CD14-positive monocyte (primary cell): ENCODE data around the gene TMEM26. TPM values are rescaled to one million over a fixed set of nuclear protein-coding genes. Genes with fewer than 3 reads are reported as not detected.
A peak's percentile ranks its signal among the peaks of the same experiment; 100 is the strongest.

Source experiments
- DNase-seq, 3 donors: peaks; one replicate each; pipeline ENCODE4 v3.0.0-alpha.2; 2011 to 2022
- H2AFZ ChIP-seq: 2 replicates; pipeline ENCODE4 v1.6.0; 2012; ENCODE audit warnings: mild to moderate bottlenecking, low read depth, low read length, inconsistent platforms; ENCODE audit not compliant: insufficient read depth, poor library complexity, severe bottlenecking
- H3K27ac ChIP-seq, 2 donors: 1 replicate in 1 of 2; 2 replicates in 1 of 2; pipeline ENCODE4 v1.5.1; 2012 to 2013; ENCODE audit warnings: low read length in 2 of 2, control low read depth in 1 of 2, inconsistent platforms in 1 of 2, low read depth in 1 of 2, mild to moderate bottlenecking in 1 of 2
- H3K27me3 ChIP-seq, 2 donors: one replicate each; pipeline versions ENCODE4 v1.6.0 to v1.6.1; 2011 to 2013; ENCODE audit warnings: low read length in 2 of 2; ENCODE audit not compliant: control insufficient read depth in 2 of 2, insufficient read depth in 2 of 2
- H3K36me3 ChIP-seq, 2 donors: replicated peaks in 1 of 2; 1 replicate in 1 of 2; 2 replicates in 1 of 2; pipeline versions ENCODE4 v1.5.1 to v1.6.1; 2012 to 2013; ENCODE audit warnings: low read length in 2 of 2, control low read depth in 1 of 2, inconsistent platforms in 1 of 2, mild to moderate bottlenecking in 1 of 2; ENCODE audit not compliant: insufficient read depth in 2 of 2, control insufficient read depth in 1 of 2
- H3K4me1 ChIP-seq, 2 donors: 1 replicate in 1 of 2; 2 replicates in 1 of 2; pipeline versions ENCODE4 v1.5.1 to v1.6.1; 2012 to 2013; ENCODE audit warnings: low read length in 2 of 2, control low read depth in 1 of 2, inconsistent platforms in 1 of 2, mild to moderate bottlenecking in 1 of 2, moderate library complexity in 1 of 2; ENCODE audit not compliant: insufficient read depth in 2 of 2, control insufficient read depth in 1 of 2
- H3K4me2 ChIP-seq: replicated peaks from 2 replicates; pipeline ENCODE3; 2012; ENCODE audit warnings: low read length, moderate library complexity, mild to moderate bottlenecking; ENCODE audit not compliant: poor library complexity, severe bottlenecking; ENCODE audit errors: extremely low read depth
- H3K4me3 ChIP-seq, 3 experiments: fragments of 200-600 bp in 1 of 3; sonication (generic) in 1 of 3; replicated peaks in 1 of 3; 1 replicate in 2 of 3; 2 replicates in 1 of 3; pipeline ENCODE4 v1.5.1; 2011 to 2013; ENCODE audit warnings: low read length in 3 of 3, mild to moderate bottlenecking in 3 of 3, control low read depth in 2 of 3, low read depth in 2 of 3, inconsistent platforms in 1 of 3, moderate library complexity in 1 of 3
- H3K79me2 ChIP-seq: 2 replicates; pipeline ENCODE4 v1.6.0; 2012; ENCODE audit warnings: mild to moderate bottlenecking, control low read depth, inconsistent platforms, low read length, moderate library complexity; ENCODE audit not compliant: insufficient read depth
- H3K9ac ChIP-seq: 2 replicates; pipeline ENCODE4 v1.6.0; 2017; ENCODE audit warnings: low read length, mild to moderate bottlenecking; ENCODE audit not compliant: insufficient read depth, poor library complexity, severe bottlenecking
- H3K9me3 ChIP-seq, 2 donors: replicated peaks in 1 of 2; 1 replicate in 1 of 2; 2 replicates in 1 of 2; pipeline versions ENCODE4 v1.5.1 to v1.6.1; 2012 to 2013; ENCODE audit warnings: low read length in 2 of 2, control low read depth in 1 of 2; ENCODE audit not compliant: control insufficient read depth in 1 of 2, insufficient read depth in 1 of 2
- H4K20me1 ChIP-seq: 2 replicates; pipeline ENCODE4 v1.6.0; 2012; ENCODE audit warnings: mild to moderate bottlenecking, low read length, control low read depth, moderate library complexity; ENCODE audit not compliant: insufficient read depth
- H3K27ac Mint-ChIP-seq, 7 donors: one replicate each; pipeline ENCODE4 v1.8.0; 2020; ENCODE audit warnings: mild to moderate bottlenecking in 7 of 7, mixed read lengths in 7 of 7, moderate library complexity in 6 of 7, inconsistent platforms in 2 of 7
- H3K27me3 Mint-ChIP-seq, 3 donors: one replicate each; pipeline ENCODE4 v1.8.0; 2021 to 2022; ENCODE audit warnings: low read depth in 3 of 3, mild to moderate bottlenecking in 3 of 3, mixed read lengths in 3 of 3, moderate library complexity in 3 of 3, inconsistent platforms in 1 of 3
- H3K36me3 Mint-ChIP-seq, 2 donors: one replicate each; pipeline ENCODE4 v1.8.0; 2020; ENCODE audit warnings: mixed read lengths in 2 of 2, inconsistent platforms in 1 of 2, mild to moderate bottlenecking in 1 of 2
- H3K4me1 Mint-ChIP-seq: one replicate; pipeline ENCODE4 v1.8.0; 2020; ENCODE audit warnings: mild to moderate bottlenecking, mixed read lengths
- H3K4me3 Mint-ChIP-seq, 2 donors: one replicate each; pipeline ENCODE4 v1.8.0; 2020; ENCODE audit warnings: mild to moderate bottlenecking in 2 of 2, mixed read lengths in 2 of 2, moderate library complexity in 1 of 2
- H3K9me3 Mint-ChIP-seq, 7 donors: one replicate each; pipeline ENCODE4 v1.8.0; 2020 to 2022; ENCODE audit warnings: mixed read lengths in 7 of 7, mild to moderate bottlenecking in 6 of 7, moderate library complexity in 6 of 7, inconsistent platforms in 2 of 7
- WGBS: methylation state at CpG from one replicate; pipeline ENCODE4 v1.1.5; 2013; ENCODE audit warnings: missing lambda C conversion rate; ENCODE audit not compliant: insufficient coverage; 5-methylcytosine and 5-hydroxymethylcytosine counted together
- intact Hi-C, 2 donors: fragments of 100-400 bp; cut with micrococcal nuclease; formaldehyde crosslinking; loops; one replicate each; pipeline versions ENCODE4 v1.15.0 to v1.15.1; 2023
- polyA plus RNA-seq, 3 donors: library from polyadenylated mRNA; depleted of rRNA in 1 of 3; unstranded in 2 of 3; stranded (reverse) in 1 of 3; fragments of 300-500 nt in 2 of 3; fragments of >200 nt in 1 of 3; fragmentation: Illumina TruSeq in 2 of 3; gene quantifications; 1 replicate in 2 of 3; 2 replicates in 1 of 3; pipeline ENCODE4 v1.2.3, GENCODE V29; 2012 to 2021
- TF ChIP-seq, protein P1 (sequence below): fragments of 200-600 bp; IDR thresholded peaks from one replicate; pipeline ENCODE4 v1.8.0; 2022; ENCODE audit warnings: antibody characterized with exemption, mild to moderate bottlenecking

TMEM26 gene
- polyA plus RNA-seq, 3 donors = not detected

- no peaks in the 10 kb centered on the region for H3K27me3 ChIP-seq
- H3K79me2 ChIP-seq = no peaks in the 10 kb centered on the region
- H3K4me1 Mint-ChIP-seq = peaks cover 36% of the 10 kb centered on the region
- peak overlapping the region in 1 of 2 donors; percentile 63 for H3K4me3 Mint-ChIP-seq
- H4K20me1 ChIP-seq = no peaks in the 10 kb centered on the region
- H3K36me3 ChIP-seq = no peaks in the 10 kb centered on the region
- H3K4me3 ChIP-seq = peak overlapping the region in 1 of 3 experiments; percentile 44
- no peaks in the 10 kb centered on the region for H3K36me3 Mint-ChIP-seq
- H3K4me2 ChIP-seq = peak overlapping the region; percentile 48
- H3K9me3 ChIP-seq = no peaks in the 10 kb centered on the region
- peaks cover 0 to 1% (median 0%) of the 10 kb centered on the region in 3 donors for H3K27me3 Mint-ChIP-seq
- H3K27ac Mint-ChIP-seq = peak overlapping the region; percentile 60 to 84 (median 75)
- H2AFZ ChIP-seq = no peak overlapping the region
- peak overlapping the region in 1 of 2 donors; percentile 82 for H3K27ac ChIP-seq
- intact Hi-C loops = loop anchor here in 1 of 2 donors (10.0 kb wide), 1 partner anchor 616 kb away; the partner anchor contains the start of gene CDK1
- no CpG with 5 or more reads among the region's 3 CpGs for WGBS
- TF ChIP-seq, protein P1, sequence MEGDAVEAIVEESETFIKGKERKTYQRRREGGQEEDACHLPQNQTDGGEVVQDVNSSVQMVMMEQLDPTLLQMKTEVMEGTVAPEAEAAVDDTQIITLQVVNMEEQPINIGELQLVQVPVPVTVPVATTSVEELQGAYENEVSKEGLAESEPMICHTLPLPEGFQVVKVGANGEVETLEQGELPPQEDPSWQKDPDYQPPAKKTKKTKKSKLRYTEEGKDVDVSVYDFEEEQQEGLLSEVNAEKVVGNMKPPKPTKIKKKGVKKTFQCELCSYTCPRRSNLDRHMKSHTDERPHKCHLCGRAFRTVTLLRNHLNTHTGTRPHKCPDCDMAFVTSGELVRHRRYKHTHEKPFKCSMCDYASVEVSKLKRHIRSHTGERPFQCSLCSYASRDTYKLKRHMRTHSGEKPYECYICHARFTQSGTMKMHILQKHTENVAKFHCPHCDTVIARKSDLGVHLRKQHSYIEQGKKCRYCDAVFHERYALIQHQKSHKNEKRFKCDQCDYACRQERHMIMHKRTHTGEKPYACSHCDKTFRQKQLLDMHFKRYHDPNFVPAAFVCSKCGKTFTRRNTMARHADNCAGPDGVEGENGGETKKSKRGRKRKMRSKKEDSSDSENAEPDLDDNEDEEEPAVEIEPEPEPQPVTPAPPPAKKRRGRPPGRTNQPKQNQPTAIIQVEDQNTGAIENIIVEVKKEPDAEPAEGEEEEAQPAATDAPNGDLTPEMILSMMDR = no peak
- H3K9me3 Mint-ChIP-seq = peaks cover 0 to 5% (median 3%) of the 10 kb centered on the region in 7 donors
- H3K9ac ChIP-seq = no peak overlapping the region
- H3K4me1 ChIP-seq = peaks cover 39 to 42% of the 10 kb centered on the region in 2 donors
- no peak for DNase-seq
Measured at GRCh38 chr10:61391281-61391680, 61.9 kb downstream of the TMEM26 start.

GRCh38 chr10:61390851-61391250 is 62.3 kb downstream of the TMEM26 start:
- intact Hi-C loops = loop anchor here in 1 of 2 donors (10.0 kb wide), 1 partner anchor 616 kb away; the partner anchor contains the start of gene CDK1
- Histone ChIP-seq H3K27ac (peak overlapping the region in 1 of 2 donors; percentile 82), H3K9me3 (no peaks in the 10 kb centered on the region), H3K9ac (no peak overlapping the region), H3K36me3 (no peaks in the 10 kb centered on the region), H2AFZ (no peak overlapping the region), H3K79me2 (no peaks in the 10 kb centered on the region), H3K4me2 (peak overlapping the region; percentile 48), H4K20me1 (no peaks in the 10 kb centered on the region), H3K4me3 (peak overlapping the region in 1 of 3 experiments; percentile 44), H3K27me3 (no peaks in the 10 kb centered on the region), H3K4me1 (peaks cover 42% of the 10 kb centered on the region in 2 donors)
- Mint-ChIP-seq H3K9me3 (peaks cover 0 to 5% (median 3%) of the 10 kb centered on the region in 7 donors), H3K4me3 (peak overlapping the region in 1 of 2 donors; percentile 63), H3K27me3 (peaks cover 0 to 1% (median 0%) of the 10 kb centered on the region in 3 donors), H3K27ac (peak overlapping the region; percentile 60 to 84 (median 75)), H3K36me3 (no peaks in the 10 kb centered on the region), H3K4me1 (peaks cover 39% of the 10 kb centered on the region)
- 6% methylated on average over 3 of the region's 4 CpGs for WGBS
- TF ChIP-seq, protein P1 = no peak
- DNase-seq = peak; percentile 30 to 81 (median 61)
